Activated naive CD4-positive, alpha-beta T cell treated with anti-CD3 and anti-CD28 coated beads for 36 hours (primary cell): ENCODE measurements around the gene PSMG4. TPM values are rescaled to one million over a fixed set of nuclear protein-coding genes. Genes with fewer than 3 reads are reported as not detected.
"Not testable (repeated sequence)": the region's sequence is repeated elsewhere in the genome, so short reads cannot be mapped to it uniquely, and the experiment has no call there.

Source experiments
- CTCF ChIA-PET: fragments of 350-600 bp; sonication (Branson Sonifier 250); formaldehyde crosslinking; loops from one replicate; lab custom pipeline; 2021; ENCODE audit warnings: antibody characterized with exemption; lab: Charles Lee
- DNase-seq: peaks from one replicate; pipeline ENCODE4 v3.0.0-alpha.2; 2020
- H3K27ac Mint-ChIP-seq: one replicate; pipeline ENCODE4 v1.8.0; 2021; ENCODE audit warnings: mild to moderate bottlenecking, mixed read lengths
- H3K27me3 Mint-ChIP-seq: one replicate; pipeline ENCODE4 v1.8.0; 2021; ENCODE audit warnings: low read depth, mixed read lengths
- H3K36me3 Mint-ChIP-seq: one replicate; pipeline ENCODE4 v1.8.0; 2021; ENCODE audit warnings: low read depth, mixed read lengths
- H3K4me1 Mint-ChIP-seq: one replicate; pipeline ENCODE4 v1.8.0; 2021; ENCODE audit warnings: low read depth, mixed read lengths
- H3K4me3 Mint-ChIP-seq: one replicate; pipeline ENCODE4 v1.8.0; 2021; ENCODE audit warnings: mild to moderate bottlenecking, moderate library complexity, mixed read lengths
- H3K9me3 Mint-ChIP-seq: one replicate; pipeline ENCODE4 v1.8.0; 2021; ENCODE audit warnings: mixed read lengths
- intact Hi-C: fragments of 100-400 bp; cut with micrococcal nuclease; formaldehyde crosslinking; loops from one replicate; pipeline ENCODE4 v1.15.1; 2023
- total RNA-seq, 2 experiments: library from RNA; stranded (reverse); gene quantifications; one replicate each; pipeline ENCODE4 v1.2.3, GENCODE V29; 2021

PSMG4 gene
- total RNA-seq, 2 experiments from 2014 or later: 23.9 to 26.2 TPM

- intact Hi-C loops: no loop called here
Observed at GRCh38 chr6:3232017-3232945, 26.5 kb upstream of the PSMG4 start.

GRCh38 chr6:3233321-3233720 is 25.4 kb upstream of the PSMG4 start:
- no peaks in the 10 kb centered on the region for H3K9me3 Mint-ChIP-seq
- CTCF ChIA-PET: interaction anchor here (0.8 kb wide), 1 partner anchor 9 kb away, joined by 3 read pairs; no protein-coding TSS in a partner anchor
- DNase-seq: no peak
- H3K27ac Mint-ChIP-seq: no peak overlapping the region
- H3K4me3 Mint-ChIP-seq: no peak overlapping the region
- peaks cover 69% of the 10 kb centered on the region for H3K27me3 Mint-ChIP-seq
- intact Hi-C loops: no loop called here
- H3K4me1 Mint-ChIP-seq: peaks cover 32% of the 10 kb centered on the region
- no peaks in the 10 kb centered on the region for H3K36me3 Mint-ChIP-seq

More at GRCh38 chr6:3232017-3232945, 26.5 kb upstream of the PSMG4 start:
- Mint-ChIP-seq H3K36me3 (no peaks in the 10 kb centered on the region), H3K4me3 (no peak overlapping the region), H3K9me3 (no peaks in the 10 kb centered on the region), H3K27me3 (peaks cover 70% of the 10 kb centered on the region), H3K27ac (no peak overlapping the region), H3K4me1 (peaks cover 38% of the 10 kb centered on the region)
- DNase-seq: no peak
- CTCF ChIA-PET: interaction anchor here (3.3 kb wide), 1 partner anchor 19 kb away, joined by 20 read pairs; no protein-coding TSS in a partner anchor

GRCh38 chr6:3233904-3234303 is 24.8 kb upstream of the PSMG4 start:
- intact Hi-C loops: no loop called here

GRCh38 chr6:3235486-3235885 is 23.3 kb upstream of the PSMG4 start:
- Mint-ChIP-seq H3K9me3 (no peaks in the 10 kb centered on the region), H3K4me3 (no peak overlapping the region), H3K36me3 (no peaks in the 10 kb centered on the region), H3K27ac (no peak overlapping the region), H3K27me3 (peaks cover 59% of the 10 kb centered on the region), H3K4me1 (peaks cover 13% of the 10 kb centered on the region)
- CTCF ChIA-PET: interaction anchor here (2.8 kb wide), 1 partner anchor 16 kb away, joined by 11 read pairs; no protein-coding TSS in a partner anchor
- DNase-seq: no peak
- intact Hi-C loops: no loop called here

More at GRCh38 chr6:3233904-3234303, 24.8 kb upstream of the PSMG4 start:
- Mint-ChIP-seq H3K36me3 (no peaks in the 10 kb centered on the region), H3K9me3 (no peaks in the 10 kb centered on the region), H3K4me3 (no peak overlapping the region), H3K4me1 (peaks cover 28% of the 10 kb centered on the region), H3K27me3 (peaks cover 70% of the 10 kb centered on the region), H3K27ac (no peak overlapping the region)
- no peak for DNase-seq
- CTCF ChIA-PET: interaction anchor here (0.8 kb wide), 1 partner anchor 10 kb away, joined by 3 read pairs; no protein-coding TSS in a partner anchor

GRCh38 chr6:3236005-3236404 is 22.7 kb upstream of the PSMG4 start:
- intact Hi-C loops: no loop called here
- Mint-ChIP-seq H3K9me3 (no peaks in the 10 kb centered on the region), H3K36me3 (no peaks in the 10 kb centered on the region), H3K27me3 (peaks cover 55% of the 10 kb centered on the region), H3K27ac (no peak overlapping the region), H3K4me3 (no peak overlapping the region), H3K4me1 (peaks cover 10% of the 10 kb centered on the region)
- no peak for DNase-seq
- CTCF ChIA-PET: interaction anchor here (2.8 kb wide), 1 partner anchor 15 kb away, joined by 11 read pairs; no protein-coding TSS in a partner anchor

GRCh38 chr6:3237761-3238662 is 20.7 kb upstream of the PSMG4 start:
- Mint-ChIP-seq H3K36me3 (no peaks in the 10 kb centered on the region), H3K27me3 (peaks cover 40% of the 10 kb centered on the region), H3K27ac (no peak overlapping the region), H3K9me3 (no peaks in the 10 kb centered on the region), H3K4me1 (no peaks in the 10 kb centered on the region), H3K4me3 (no peak overlapping the region)
- CTCF ChIA-PET: interaction anchor here (0.6 to 2.8 kb wide), 2 partner anchors 9 to 13 kb away, joined by 3 to 11 read pairs; no protein-coding TSS in a partner anchor
- DNase-seq: no peak
- intact Hi-C loops: no loop called here

- Mint-ChIP-seq H3K36me3 (no peaks in the 10 kb centered on the region), H3K27me3 (peaks cover 36% of the 10 kb centered on the region), H3K4me3 (no peak overlapping the region), H3K27ac (no peak overlapping the region), H3K9me3 (no peaks in the 10 kb centered on the region), H3K4me1 (no peaks in the 10 kb centered on the region)
- intact Hi-C loops: no loop called here
- CTCF ChIA-PET: interaction anchor here (0.6 to 3.0 kb wide), 2 partner anchors 12 to 166 kb away, joined by 3 to 12 read pairs; no protein-coding TSS in a partner anchor
- DNase-seq: no peak
Observed at GRCh38 chr6:3239110-3239830, 19.5 kb upstream of the PSMG4 start.

- no peaks in the 10 kb centered on the region for H3K9me3 Mint-ChIP-seq
- no peak overlapping the region for H3K4me3 Mint-ChIP-seq
- no peaks in the 10 kb centered on the region for H3K4me1 Mint-ChIP-seq
- H3K36me3 Mint-ChIP-seq: no peaks in the 10 kb centered on the region
- CTCF ChIA-PET: interaction anchor here (3.0 kb wide), 1 partner anchor 11 kb away, joined by 12 read pairs; no protein-coding TSS in a partner anchor
- intact Hi-C loops: no loop called here
- H3K27me3 Mint-ChIP-seq: peaks cover 37% of the 10 kb centered on the region
- no peak overlapping the region for H3K27ac Mint-ChIP-seq
- DNase-seq: no peak
Observed at GRCh38 chr6:3240595-3240994, 18.2 kb upstream of the PSMG4 start.

GRCh38 chr6:3241745-3242144 is 17.0 kb upstream of the PSMG4 start:
- intact Hi-C loops, H3K36me3 Mint-ChIP-seq, DNase-seq, H3K27ac Mint-ChIP-seq, H3K4me1 Mint-ChIP-seq, H3K9me3 Mint-ChIP-seq, H3K4me3 Mint-ChIP-seq: not testable (repeated sequence)
- CTCF ChIA-PET: interaction anchor here (3.0 kb wide), 1 partner anchor 10 kb away, joined by 12 read pairs; no protein-coding TSS in a partner anchor
- H3K27me3 Mint-ChIP-seq: peaks cover 29% of the 10 kb centered on the region

- CTCF ChIA-PET: no interaction called here
- Mint-ChIP-seq H3K9me3 (no peaks in the 10 kb centered on the region), H3K4me1 (no peaks in the 10 kb centered on the region), H3K4me3 (no peak overlapping the region), H3K27me3 (peaks cover 24% of the 10 kb centered on the region), H3K36me3 (no peaks in the 10 kb centered on the region), H3K27ac (no peak overlapping the region)
- DNase-seq: no peak
- intact Hi-C loops: no loop called here
Observed at GRCh38 chr6:3242768-3243167, 16.0 kb upstream of the PSMG4 start.

- Mint-ChIP-seq H3K4me1 (no peaks in the 10 kb centered on the region), H3K27me3 (peaks cover 21% of the 10 kb centered on the region), H3K27ac (no peak overlapping the region), H3K4me3 (no peak overlapping the region), H3K36me3 (no peaks in the 10 kb centered on the region), H3K9me3 (no peaks in the 10 kb centered on the region)
- intact Hi-C loops: no loop called here
- DNase-seq: no peak
- CTCF ChIA-PET: interaction anchor here (0.7 to 1.1 kb wide), 3 partner anchors 15 to 187 kb away, joined by 3 read pairs; no protein-coding TSS in a partner anchor
Observed at GRCh38 chr6:3244003-3244831, 14.5 kb upstream of the PSMG4 start.
